HUES6 (cell line): Measurements from ENCODE around the gene DLX3.
A peak's percentile ranks its signal among the peaks of the same experiment; 100 is the strongest.

ENCODE experiments used
- H3K27ac ChIP-seq: 2 replicates; pipeline ENCODE4 v1.7.0; 2013; ENCODE audit warnings: low read depth, mild to moderate bottlenecking, low read length, inconsistent platforms
- H3K27me3 ChIP-seq: 2 replicates; pipeline ENCODE4 v1.6.1; 2013; ENCODE audit warnings: low read length; ENCODE audit not compliant: control insufficient read depth, insufficient read depth
- H3K36me3 ChIP-seq: 2 replicates; pipeline ENCODE4 v1.6.1; 2013; ENCODE audit warnings: low read length; ENCODE audit not compliant: control insufficient read depth, insufficient read depth
- H3K4me1 ChIP-seq: 2 replicates; pipeline ENCODE4 v1.6.1; 2013; ENCODE audit warnings: low read length; ENCODE audit not compliant: control insufficient read depth, insufficient read depth
- H3K4me3 ChIP-seq: 2 replicates; pipeline ENCODE4 v1.5.1; 2013; ENCODE audit warnings: low read depth, low read length
- H3K9ac ChIP-seq: one replicate; pipeline ENCODE4 v1.6.1; 2013; ENCODE audit warnings: mild to moderate bottlenecking, low read length
- H3K9me3 ChIP-seq: 2 replicates; pipeline ENCODE4 v1.6.1; 2013; ENCODE audit warnings: low read depth, low read length; ENCODE audit not compliant: control insufficient read depth, insufficient read depth

Gene DLX3

GRCh38 chr17:49997773-49998703, 3.0 kb upstream of the DLX3 start:
- Histone ChIP-seq H3K4me3 (no peak overlapping the region), H3K27me3 (peaks cover 84% of the 10 kb centered on the region)

DNA sequence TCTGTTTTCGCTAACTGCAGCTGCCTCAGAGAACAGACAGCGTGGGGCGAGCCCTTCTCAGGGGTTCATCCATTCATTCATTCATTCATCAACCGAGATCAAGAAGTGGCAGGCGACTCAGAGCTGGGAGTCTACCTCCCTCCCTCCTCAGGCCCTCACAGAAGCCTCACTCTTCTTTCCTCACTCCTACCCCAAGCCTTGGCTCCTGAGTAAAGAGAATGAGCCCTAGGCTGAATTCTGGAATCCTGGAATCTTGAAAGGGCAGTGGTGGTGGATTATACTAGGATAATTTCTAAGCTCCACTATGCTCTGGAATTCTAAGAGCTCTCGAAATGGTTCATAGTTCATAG, 2.3 kb upstream of the DLX3 start:
- Histone ChIP-seq H3K27ac (no peak overlapping the region), H3K27me3 (peaks cover 88% of the 10 kb centered on the region), H3K9ac (no peak overlapping the region), H3K4me1 (peaks cover 30% of the 10 kb centered on the region), H3K9me3 (no peaks in the 10 kb centered on the region), H3K4me3 (peak overlapping the region; percentile 66), H3K36me3 (no peaks in the 10 kb centered on the region)

More at GRCh38 chr17:49997773-49998703, 3.0 kb upstream of the DLX3 start:
- H3K9ac ChIP-seq: no peak overlapping the region
- H3K9me3 ChIP-seq: no peaks in the 10 kb centered on the region
- H3K36me3 ChIP-seq: no peaks in the 10 kb centered on the region
- peaks cover 26% of the 10 kb centered on the region for H3K4me1 ChIP-seq
- H3K27ac ChIP-seq: no peak overlapping the region

- Histone ChIP-seq H3K4me3 (peak overlapping the region; percentile 66), H3K9me3 (no peaks in the 10 kb centered on the region), H3K27me3 (peaks cover 88% of the 10 kb centered on the region), H3K27ac (no peak overlapping the region), H3K4me1 (peaks cover 30% of the 10 kb centered on the region), H3K36me3 (no peaks in the 10 kb centered on the region), H3K9ac (no peak overlapping the region)
Measured at GRCh38 chr17:49996495-49997300, 1.7 kb upstream of the DLX3 start.

DNA sequence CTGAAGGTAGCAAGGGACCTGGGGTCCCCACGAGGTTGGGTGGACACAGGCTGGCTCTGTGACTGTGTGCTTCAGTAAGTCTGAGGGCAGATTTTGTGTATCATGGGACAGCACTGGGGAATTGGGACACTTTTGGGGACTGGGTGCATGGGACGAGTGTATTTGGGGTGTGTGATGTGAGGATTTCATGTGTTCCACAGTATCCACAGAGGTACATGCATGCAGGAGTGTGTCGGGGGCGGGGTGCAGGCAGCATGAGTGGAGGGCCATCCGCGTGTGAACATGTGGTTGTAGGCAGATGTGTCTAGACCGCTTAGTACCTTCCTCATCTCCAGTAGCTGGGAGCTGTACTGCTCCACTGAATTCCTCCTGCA, 1.1 kb upstream of the DLX3 start:
- peaks cover 30% of the 10 kb centered on the region for H3K4me1 ChIP-seq
- H3K9ac ChIP-seq: no peak overlapping the region
- no peaks in the 10 kb centered on the region for H3K9me3 ChIP-seq
- H3K27me3 ChIP-seq: peaks cover 88% of the 10 kb centered on the region
- H3K36me3 ChIP-seq: no peaks in the 10 kb centered on the region
- H3K27ac ChIP-seq: no peak overlapping the region
- 0 out of 2 replicates have a peak overlapping the region, but pooled peaks have one; percentile 66 for H3K4me3 ChIP-seq

- no peak overlapping the region for H3K9ac ChIP-seq
- no peak overlapping the region for H3K27ac ChIP-seq
- H3K36me3 ChIP-seq: no peaks in the 10 kb centered on the region
- H3K4me1 ChIP-seq: peaks cover 30% of the 10 kb centered on the region
- peaks cover 88% of the 10 kb centered on the region for H3K27me3 ChIP-seq
- H3K9me3 ChIP-seq: no peaks in the 10 kb centered on the region
- peak overlapping the region; percentile 53 for H3K4me3 ChIP-seq
Measured at GRCh38 chr17:49994085-49995054, 654 bp downstream of the DLX3 start.

DNA sequence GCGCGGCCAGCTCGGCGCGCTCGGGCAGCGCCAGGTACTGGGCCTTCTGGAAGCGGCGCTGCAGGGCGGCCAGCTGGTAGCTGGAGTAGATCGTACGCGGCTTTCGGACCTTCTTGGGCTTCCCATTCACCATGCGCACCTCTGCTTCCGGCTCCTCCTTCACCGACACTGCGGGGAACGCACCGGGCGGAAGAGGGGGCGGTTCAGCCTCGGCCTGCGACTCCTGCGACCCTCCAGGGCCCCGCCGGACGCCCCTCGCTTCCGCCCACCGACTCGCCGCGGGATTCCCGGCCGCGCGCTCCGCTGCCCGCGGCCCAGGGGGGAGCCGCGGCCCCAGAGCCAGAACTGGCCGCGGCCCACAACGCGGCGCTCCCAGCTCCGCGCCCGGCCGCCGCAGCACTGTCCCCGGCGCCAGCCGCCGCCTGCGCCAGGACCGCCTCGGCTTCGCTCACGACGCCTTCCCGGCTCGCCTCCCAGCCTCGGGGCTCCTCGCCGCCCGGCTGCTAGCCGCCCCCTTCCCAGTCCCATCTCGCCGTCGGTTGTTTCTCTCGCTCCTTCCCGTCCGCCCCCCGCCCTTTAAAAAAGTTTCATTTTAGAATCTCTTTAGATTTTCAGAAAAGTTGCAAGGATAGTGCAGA, 1.5 kb downstream of the DLX3 start:
- Histone ChIP-seq H3K9ac (peak overlapping the region; percentile 36), H3K27me3 (peaks cover 96% of the 10 kb centered on the region), H3K4me3 (peak overlapping the region; percentile 53), H3K27ac (no peak overlapping the region), H3K36me3 (no peaks in the 10 kb centered on the region), H3K9me3 (no peaks in the 10 kb centered on the region), H3K4me1 (peaks cover 26% of the 10 kb centered on the region)

DNA sequence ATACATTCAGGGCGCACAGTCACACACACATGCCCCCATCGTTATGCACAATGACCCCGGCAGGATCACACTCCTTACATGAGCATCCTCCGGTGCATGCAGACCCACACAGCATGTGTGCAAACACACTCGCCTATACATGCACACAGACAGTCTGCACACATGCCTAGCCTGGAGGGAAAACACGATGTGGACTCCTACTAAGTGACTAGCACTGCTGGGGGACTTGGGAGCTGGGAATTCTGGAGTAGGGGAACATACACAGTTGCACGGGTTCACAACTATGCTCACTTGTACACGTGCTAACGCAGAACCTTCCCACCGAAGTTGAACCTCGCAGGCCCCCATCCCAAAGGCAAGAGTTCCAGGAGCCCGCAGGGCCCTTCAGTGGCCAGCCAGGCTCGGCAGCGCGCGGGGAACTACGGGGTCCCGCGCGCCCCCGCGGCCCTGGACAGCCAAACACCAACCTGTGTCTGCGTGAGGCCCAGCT, 2.0 kb downstream of the DLX3 start:
- peaks cover 28% of the 10 kb centered on the region for H3K4me1 ChIP-seq
- H3K27ac ChIP-seq: no peak overlapping the region
- H3K9ac ChIP-seq: no peak overlapping the region
- no peaks in the 10 kb centered on the region for H3K9me3 ChIP-seq
- H3K27me3 ChIP-seq: peaks cover 100% of the 10 kb centered on the region
- H3K4me3 ChIP-seq: peak overlapping the region; percentile 53
- no peaks in the 10 kb centered on the region for H3K36me3 ChIP-seq

- peak overlapping the region; percentile 53; the same call in 1 of the 2 replicates for H3K4me3 ChIP-seq
- peaks cover 100% of the 10 kb centered on the region for H3K27me3 ChIP-seq
- H3K36me3 ChIP-seq: no peaks in the 10 kb centered on the region
- H3K9me3 ChIP-seq: no peaks in the 10 kb centered on the region
- H3K9ac ChIP-seq: no peak overlapping the region
- peaks cover 34% of the 10 kb centered on the region for H3K4me1 ChIP-seq
- no peak overlapping the region for H3K27ac ChIP-seq
Measured at GRCh38 chr17:49992191-49992932, 2.7 kb downstream of the DLX3 start.

- Histone ChIP-seq H3K27ac (no peak overlapping the region), H3K27me3 (peaks cover 100% of the 10 kb centered on the region), H3K9me3 (no peaks in the 10 kb centered on the region), H3K4me1 (peaks cover 34% of the 10 kb centered on the region), H3K36me3 (no peaks in the 10 kb centered on the region), H3K4me3 (no peak overlapping the region), H3K9ac (no peak overlapping the region)
Measured at GRCh38 chr17:49991409-49991808, 3.6 kb downstream of the DLX3 start.
